HG03135 (cell line): ENCODE data around the gene ANKH.
"Not testable (repeated sequence)": the region's sequence is repeated elsewhere in the genome, so short reads cannot be mapped to it uniquely, and the experiment has no call there.

Experiments used
- ATAC-seq: cut with Tn5 transposase; IDR thresholded peaks from one replicate; pipeline ENCODE4 v1.9.1; 2021; ENCODE audit warnings: mild to moderate bottlenecking, moderate library complexity; ENCODE audit not compliant: unreplicated experiment

ANKH gene

DNA sequence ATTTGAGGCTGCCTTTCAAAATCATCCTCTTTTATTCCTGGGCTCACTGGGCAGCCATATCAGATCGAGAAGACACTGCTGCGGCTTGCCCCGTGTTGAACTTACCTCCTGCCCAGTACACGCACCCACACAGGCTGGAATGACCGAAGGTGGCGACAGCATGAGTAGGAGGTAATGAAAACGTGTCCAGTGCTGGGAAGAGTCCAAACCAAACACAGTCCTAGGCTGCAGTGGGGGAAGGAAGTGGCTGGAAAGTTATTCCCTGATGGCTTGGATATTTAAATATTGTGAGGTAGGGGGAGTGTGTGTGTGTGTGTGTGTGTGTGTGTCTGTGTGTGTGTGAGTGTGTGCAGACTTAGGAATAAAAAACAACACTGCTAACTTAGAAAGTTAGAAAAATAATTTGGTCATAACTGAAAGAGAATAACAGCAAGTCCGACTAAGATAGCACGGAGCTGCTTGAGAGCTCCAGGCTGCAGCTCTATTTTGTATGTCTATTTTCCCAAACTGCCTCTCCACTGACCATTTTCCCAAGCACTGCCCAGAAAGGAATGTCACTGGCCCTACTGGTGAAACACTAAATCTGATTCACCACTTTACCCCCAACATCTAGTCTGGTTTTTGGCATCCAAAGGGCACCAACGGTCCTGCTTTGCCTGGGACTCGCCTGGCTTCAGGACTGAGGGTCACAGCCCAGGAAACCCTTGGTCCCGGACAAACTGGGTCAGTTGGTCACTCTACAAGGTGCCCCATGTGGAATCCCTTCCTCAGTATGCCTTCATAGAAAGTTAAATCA lies 41.2 kb downstream of the ANKH start:
- no peak for ATAC-seq

DNA sequence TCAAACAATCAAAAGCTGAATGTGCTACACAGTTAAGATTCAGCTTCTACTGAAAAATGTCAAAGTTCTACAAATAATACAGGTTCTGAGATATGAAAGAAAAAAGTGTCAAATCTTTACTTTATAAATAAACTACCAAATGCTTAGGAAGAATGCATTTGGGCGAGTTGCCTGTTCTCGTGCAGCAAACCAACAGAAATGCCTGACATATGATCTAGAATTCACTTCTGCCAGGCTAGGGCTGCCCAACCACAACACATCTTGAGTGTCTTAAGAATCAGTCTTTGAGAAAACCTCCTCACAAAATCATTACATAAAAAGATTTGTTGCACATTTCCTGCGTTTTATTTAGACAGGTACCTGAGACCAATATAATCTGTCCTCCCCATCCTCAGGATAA lies 42.2 kb downstream of the ANKH start:
- ATAC-seq, result no peak

DNA sequence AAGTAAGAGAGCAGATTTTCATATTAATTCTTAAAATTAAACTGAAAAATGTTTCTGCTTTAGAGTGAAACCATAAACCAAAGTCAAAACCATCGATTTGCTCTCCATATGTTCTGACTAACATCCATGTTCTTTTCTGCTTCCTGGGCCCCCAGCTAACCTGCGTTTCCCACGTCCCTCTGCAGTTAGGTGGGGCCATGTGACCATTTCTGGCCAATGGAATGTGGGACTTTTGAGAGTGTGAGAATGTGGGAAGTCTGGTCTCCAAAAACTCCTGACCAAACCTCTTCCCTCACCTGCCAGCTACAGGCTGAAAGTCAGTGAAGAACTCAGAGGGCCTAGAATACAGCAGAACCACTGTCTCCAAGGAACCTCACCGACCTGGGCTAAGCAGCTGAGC lies 44.9 kb downstream of the ANKH start:
- no peak for ATAC-seq

DNA sequence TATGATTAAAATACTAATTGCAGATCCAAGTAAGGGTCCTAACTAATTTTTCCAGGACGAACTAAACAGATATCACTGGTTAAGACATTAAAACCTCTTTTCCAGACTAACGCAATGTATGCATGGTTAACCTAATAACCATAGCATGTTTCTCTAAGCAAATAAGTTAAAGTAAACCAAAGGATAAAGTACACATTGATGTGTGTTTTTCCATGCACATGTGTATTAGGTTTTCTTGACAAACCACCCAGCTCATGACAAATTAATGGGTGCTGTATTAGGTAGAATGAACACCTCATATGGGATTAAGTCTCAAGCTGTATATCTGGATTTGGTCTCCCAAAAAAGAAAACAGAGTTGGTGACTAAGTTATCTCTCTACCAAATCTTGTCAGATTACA lies 45.6 kb downstream of the ANKH start:
- ATAC-seq, result no peak

DNA sequence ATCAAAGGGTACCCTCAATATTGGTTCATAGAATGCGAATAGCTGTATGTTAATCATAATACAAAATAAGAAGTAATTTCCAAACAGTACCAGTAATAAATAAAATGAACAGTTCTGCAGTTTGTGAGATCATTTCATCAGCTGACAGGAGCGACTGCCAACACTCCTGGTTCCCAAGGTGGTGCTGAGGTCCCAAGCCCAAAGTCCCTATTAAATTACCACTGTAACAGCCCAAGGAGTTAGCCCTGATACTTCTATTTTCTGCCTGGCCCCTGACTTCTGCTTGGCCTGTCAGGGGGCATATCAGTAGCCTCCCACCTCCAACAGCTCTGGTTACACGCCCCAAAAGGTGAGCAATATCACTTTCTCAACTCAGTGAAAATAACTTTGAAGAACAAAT lies 47.1 kb downstream of the ANKH start:
- ATAC-seq, result no peak

DNA sequence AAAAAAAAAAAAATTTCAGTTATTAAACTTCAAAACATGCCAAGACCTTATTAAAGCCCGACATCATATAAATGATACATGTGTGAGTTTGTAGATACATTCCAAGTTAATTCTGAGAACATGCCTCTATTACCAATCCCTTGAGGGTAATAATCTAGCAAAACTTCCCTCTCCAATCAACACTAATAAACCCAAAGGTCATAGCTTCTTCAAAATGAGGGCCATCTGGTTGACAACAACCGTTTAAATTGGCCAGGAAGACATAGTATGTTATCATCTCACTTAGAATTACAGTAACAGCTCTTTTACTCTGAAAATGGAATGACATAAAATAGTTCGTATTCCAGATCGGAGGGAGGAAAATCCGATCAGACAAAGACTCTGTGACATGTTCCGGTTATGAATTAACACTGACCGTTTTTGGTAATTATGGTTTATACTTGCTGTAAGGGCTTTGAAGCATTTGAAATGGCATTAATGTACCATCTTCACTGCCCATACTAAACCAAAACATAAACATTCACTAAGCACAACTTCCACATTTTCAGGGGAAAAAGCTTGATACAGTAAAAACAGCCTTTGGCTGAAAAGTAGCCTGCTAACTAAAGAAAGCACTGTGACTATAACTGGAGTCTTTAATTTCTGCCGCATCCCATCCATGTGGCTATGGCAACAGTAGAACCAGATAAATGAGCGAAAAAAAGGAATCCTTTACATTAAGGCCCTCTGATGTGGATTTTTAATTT lies 50.3 kb downstream of the ANKH start:
- no peak for ATAC-seq

DNA sequence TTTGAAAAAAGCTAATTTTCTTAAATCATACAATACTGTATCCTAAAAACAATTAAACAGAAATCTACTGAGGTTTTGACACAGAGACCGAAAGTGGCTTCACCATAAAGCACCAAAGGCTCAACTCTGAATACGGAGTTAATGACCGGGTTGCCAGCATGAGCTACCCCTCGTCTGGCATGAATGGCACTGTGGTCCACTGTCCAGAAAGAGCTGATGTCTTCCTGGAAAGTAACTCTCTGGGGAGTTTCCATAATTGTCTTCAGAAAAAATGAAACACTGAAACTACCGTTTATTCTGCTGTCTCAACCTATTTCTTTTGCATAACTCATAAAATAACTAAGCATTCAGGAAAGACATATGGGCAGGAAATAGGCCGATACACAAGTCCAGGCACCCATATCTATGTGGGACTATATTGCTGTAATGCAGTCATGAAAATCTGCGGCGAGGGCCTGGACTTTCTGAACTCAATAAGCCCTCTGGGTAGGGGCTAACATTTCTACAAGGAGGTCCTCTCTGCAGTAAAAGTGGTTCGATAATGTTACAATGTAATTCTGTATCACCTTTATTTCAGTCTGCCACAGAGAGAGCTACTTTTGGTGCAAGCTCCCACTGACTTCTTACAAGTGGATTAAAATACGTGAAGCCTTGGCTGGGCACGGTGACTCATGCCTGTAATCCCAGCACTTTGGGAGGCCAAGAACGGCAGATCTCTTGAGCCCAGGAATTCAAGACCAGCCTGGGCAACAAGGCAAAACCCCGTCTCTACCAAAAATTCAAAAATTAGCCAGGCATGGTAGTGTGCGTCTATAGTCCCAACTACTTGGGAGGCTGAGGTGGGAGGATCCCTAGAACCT lies 52.4 kb downstream of the ANKH start:
- no peak for ATAC-seq

DNA sequence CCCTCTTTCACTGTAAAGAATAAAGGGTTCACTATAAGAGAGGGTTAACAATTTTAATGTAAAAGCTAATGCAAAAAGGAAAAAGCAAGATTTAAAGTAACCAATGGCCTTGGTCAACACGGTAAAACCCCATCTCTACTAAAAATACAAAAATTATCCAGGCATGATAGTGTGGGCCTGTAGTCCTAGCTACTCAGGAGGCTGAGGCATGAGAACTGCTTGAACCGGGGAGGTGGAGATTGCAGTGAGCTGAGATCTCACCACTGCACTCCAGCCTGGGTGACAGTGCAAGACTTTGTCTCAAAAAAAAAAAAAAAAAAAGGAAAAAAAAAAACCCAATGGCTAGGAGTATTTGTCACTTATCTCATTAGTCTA lies 53.8 kb downstream of the ANKH start:
- ATAC-seq, result not testable (repeated sequence)

DNA sequence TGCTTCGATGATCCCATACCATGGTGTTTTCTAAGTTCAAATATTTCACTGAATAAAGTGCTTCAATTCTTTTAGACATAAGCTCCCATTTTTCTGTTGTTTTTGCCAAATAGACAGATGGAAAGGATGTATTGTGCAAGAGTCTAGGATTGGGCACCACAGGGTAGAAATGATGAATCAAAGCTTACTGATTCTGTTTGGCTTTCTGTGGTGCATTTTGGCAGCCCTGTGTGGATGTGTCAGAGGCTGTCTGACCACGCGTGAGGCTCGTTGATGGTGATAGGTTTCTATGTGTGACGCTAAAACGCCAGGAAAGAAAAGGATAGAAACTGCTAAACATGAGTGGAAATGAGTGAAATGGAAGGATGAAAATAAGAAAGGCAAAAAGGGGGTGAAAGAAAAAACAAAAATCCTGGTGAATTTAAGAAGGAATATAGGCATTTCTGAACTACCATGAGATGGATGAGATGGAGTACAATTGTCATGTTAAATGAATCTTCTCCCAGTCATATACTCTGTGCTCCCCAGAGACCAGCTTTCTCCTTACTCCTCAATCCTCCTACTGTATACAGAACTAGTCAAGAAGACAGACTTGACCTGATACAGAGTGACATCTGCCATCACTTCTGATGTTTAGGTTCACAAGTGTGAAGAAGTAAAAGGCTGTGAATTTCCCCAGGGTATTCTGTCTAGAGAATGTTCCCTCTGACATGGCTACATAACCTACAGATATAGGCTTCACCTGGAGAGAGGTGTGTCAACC lies 54.4 kb downstream of the ANKH start:
- ATAC-seq, result no peak

DNA sequence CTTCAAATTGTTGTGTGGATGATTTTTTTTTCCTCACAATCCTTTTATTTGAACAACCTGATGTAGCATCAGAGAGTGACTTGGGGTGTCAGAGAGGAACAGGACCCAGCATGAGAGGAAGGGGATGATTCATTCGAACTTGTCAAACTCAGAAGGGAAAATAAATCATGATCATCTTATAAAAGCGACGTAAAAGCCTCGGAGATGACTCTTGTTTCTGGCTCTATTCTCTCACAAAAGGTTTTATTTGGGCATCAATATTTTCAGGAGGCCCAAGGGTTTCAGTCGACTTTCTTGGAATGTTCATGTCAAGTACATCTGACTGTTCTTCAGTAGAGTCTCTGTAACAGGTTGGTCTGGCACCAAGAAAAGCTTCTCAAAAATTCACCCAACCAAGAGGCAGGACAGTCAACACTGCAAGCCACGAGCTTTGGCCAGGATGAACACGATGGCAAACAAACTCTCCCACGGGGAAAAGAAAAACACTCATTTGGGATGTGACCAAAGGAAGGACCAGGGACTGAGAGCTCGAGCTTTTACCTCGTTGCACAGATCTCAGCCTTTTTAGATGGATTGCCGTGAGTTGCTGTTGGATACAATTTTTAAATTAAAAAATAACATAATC lies 55.1 kb downstream of the ANKH start:
- no peak for ATAC-seq

DNA sequence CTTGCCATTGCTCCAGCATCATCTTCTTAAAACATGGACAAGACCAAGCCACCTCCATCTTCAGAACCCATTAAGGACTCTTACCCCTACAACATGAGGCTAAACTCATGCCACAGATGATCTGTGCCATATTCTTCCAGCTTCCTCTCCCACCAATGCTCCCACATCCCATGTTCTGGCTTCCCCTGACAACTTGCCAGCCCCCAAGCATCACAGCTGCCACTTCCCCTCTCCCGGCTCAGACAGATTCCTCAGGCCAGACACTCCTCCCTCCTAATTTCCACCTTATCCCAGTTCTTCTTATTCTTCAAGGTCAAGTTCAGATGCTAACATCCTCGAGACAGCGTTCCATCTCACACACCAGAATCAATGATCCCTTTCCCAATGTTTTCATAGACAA lies 57.8 kb downstream of the ANKH start:
- no peak for ATAC-seq

DNA sequence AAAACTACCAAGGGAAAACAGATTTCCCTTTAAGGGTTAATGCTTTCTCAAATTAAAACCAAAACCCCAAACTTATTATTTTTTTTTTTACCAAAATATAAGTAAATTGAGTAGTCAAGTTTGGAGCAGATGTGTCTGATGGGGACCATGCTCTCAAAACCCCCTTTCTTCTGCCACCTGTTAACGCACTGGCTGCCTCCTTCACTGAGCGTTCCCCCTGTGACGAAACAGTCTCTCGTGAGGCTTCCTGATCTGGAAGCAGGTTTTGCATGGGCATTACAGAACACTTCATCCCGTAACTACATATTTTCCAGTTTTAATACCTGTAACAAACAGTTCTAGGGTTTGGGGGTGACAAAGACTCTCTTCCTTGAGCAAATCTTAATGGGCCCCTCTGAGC lies 59.4 kb downstream of the ANKH start:
- ATAC-seq, result no peak

DNA sequence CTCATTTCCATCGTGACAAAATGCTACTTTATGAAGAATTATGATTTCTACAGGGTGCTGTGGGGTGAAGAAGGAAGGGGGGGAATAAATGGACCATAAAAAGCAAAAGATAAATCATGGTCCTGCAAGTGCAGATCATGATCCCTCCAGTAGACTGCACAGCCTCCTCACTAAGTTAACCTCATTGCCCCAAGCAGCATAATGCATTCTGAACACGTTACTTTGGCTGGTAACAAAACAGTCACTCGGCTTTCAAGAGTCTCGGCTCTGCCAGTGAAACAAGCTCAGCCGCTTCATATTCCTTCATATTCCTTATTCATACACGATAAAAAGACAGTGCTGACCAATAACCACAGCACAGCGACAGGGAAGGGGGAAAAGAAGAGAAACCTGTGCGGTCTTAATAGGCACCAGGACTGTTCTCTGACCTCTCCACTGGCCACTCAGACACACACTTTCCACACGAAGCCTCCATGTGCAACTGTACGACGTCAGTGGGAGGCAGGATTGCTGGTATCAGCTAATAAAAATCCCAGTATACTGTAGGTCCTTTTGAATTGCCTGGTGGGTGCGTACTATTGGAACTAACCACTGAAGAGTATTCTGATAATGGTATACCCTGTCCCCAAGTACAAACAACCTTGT lies 60.5 kb downstream of the ANKH start:
- no peak for ATAC-seq

DNA sequence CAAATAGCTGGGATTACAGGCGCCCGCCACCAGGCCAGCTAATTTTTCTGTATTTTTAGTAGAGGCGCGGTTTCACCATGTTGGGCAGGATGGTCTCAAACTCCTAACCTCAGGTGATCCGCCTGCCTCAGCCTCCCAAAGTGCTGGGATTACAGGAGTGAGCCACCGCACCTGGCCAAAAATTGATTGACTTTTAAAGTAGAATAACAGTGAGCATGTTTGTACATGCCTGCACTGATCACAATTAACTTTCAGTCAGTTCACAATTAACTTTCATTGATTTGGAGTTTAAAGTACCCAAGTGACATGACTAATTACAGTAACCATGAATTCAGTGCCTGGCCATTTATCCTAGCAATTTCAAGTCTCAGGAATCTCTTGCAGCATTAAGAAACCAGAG lies 61.3 kb downstream of the ANKH start:
- no peak for ATAC-seq

DNA sequence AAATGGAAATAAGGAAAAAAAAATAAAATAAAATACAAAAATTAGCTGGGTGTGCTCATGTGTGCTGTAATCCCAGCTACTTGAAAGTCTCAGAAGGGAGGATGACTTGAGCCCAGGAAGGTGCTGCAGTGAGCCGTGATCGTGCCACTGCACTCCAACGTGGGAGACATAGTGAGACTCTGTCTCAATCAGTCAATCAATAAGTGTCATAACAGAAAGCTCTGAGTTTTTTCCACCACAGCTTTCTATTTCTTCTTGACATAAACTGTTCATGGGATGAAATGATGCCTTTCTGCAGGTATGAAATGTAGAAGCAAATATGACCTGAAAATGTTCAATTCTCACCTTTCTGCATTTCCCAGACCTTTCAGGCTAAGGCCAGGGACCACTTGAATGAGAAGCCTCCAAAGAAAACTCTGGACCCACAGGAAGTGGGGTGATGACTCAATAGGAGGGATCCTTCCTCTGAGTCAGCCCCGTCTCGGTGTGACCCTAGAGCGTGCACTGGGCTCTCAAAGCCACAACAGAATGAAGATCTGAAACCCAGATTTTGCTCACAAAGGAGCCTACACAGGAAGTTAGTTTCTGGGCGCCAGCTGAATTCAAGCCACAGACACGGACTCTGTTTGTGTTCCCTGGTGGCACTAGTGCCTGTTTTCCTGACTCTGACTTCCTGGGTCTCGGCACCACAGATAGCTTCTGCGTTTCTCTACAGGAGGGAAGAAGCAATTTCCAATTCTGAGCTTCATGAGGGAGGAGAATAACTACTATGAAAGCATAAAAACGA lies 62.0 kb downstream of the ANKH start:
- peak; percentile 99 for ATAC-seq

DNA sequence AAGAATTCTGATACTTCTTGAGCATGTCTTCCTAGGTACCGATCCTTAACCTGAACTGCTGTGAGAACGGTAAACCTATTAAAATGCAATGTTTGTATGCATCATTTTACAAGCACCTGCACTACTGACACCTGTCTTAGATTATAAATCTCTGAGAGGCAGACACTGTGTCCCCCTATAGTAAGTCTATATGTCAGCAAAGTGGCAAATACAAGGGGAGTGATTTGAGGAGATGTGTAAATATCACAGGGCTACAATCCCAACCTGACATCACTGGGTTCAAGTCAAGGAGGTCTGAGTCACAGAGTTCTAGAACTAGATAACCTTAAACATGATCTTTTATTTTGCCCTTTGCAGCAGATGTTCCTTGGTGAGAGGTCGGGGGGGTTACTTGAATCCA lies 64.1 kb downstream of the ANKH start:
- ATAC-seq, result no peak

DNA sequence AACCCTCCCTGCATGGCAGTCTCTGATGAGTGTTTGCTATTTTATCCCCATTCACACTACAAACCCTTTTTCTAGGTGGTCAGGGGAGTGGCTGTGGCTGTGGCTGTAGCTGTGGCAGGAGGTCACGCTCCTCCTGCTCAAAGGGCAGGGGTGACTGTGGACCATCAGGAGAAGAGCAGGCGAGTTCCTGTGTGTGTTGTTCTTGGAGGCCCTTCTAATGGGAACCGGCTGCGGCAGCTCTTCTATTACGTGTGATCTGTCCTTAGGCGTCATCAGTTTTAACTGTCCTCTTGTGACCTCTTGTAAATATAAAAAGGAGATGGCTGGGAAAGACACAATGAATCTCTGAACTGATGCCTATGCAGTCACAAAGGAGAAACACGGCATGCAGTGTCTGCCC lies 65.1 kb downstream of the ANKH start:
- ATAC-seq, result no peak

DNA sequence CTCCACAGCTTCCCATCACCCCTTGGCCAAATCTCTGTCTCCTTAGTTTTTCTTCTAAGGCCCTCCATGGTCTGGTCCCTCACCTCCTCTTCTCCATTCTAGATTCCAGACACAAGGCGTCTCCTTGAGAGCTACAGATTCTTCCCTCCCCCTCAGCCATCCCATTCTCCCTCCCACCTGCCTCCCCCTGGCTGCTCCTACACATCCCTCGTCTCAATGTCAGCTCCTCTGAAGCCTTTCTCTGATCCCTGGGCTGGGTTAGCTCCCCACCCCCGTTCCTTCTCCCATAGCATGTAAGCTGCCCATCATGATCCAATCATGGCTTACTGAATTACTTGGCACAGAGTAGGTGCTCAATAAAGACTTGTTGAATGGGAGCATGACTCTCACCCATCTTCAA lies 69.0 kb downstream of the ANKH start:
- no peak for ATAC-seq

DNA sequence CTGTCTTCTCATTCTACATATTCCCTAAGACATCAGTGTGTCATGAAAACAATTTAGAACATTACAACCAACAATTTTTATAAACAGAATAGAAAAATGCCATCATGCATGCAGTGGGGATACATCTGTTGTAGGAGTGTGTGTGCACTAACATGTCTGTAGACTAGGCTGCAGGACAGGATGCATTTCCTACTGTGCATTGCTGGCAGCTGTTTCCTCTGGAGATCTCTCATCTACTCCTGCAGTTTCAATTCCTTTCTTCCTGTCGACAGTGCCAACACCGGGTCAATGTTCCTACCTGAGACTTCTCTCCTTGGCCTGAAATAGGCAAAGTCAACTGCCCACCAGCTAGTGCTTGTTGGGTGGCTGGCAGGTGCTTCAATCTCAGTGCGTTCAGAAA lies 69.8 kb downstream of the ANKH start:
- ATAC-seq, result no peak
